Fibroblast of lung (primary cell): ENCODE data around the gene PCDHGB5.

ENCODE experiments used
- EZH2 ChIP-seq: IDR thresholded peaks from 2 replicates; pipeline ENCODE4 v1.5.1; 2012; ENCODE audit warnings: low read length, control low read depth, mild to moderate bottlenecking; ENCODE audit errors: missing control alignments
- TF ChIP-seq, protein P1 (sequence below), 2 donors: IDR thresholded peaks in 1 of 2; conservative IDR thresholded peaks in 1 of 2; 1 replicate in 1 of 2; 2 replicates in 1 of 2; pipeline ENCODE4 v1.5.1; 2011 to 2012; ENCODE audit warnings: low read length in 2 of 2, control low read depth in 1 of 2, inconsistent platforms in 1 of 2, low read depth in 1 of 2, mild to moderate bottlenecking in 1 of 2

DNA sequence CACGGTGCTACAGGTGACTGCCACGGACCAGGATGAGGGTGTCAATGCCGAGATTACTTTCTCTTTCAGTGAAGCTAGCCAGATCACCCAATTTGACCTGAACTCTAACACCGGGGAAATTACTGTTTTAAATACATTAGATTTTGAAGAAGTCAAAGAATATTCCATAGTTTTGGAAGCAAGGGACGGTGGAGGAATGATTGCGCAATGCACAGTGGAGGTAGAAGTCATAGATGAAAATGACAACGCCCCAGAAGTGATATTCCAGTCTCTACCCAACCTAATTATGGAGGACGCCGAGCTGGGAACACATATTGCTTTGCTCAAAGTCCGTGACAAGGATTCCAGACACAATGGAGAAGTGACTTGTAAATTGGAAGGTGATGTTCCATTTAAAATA is 9.1 kb upstream of the PCDHGB5 start:
- TF ChIP-seq, protein P1, sequence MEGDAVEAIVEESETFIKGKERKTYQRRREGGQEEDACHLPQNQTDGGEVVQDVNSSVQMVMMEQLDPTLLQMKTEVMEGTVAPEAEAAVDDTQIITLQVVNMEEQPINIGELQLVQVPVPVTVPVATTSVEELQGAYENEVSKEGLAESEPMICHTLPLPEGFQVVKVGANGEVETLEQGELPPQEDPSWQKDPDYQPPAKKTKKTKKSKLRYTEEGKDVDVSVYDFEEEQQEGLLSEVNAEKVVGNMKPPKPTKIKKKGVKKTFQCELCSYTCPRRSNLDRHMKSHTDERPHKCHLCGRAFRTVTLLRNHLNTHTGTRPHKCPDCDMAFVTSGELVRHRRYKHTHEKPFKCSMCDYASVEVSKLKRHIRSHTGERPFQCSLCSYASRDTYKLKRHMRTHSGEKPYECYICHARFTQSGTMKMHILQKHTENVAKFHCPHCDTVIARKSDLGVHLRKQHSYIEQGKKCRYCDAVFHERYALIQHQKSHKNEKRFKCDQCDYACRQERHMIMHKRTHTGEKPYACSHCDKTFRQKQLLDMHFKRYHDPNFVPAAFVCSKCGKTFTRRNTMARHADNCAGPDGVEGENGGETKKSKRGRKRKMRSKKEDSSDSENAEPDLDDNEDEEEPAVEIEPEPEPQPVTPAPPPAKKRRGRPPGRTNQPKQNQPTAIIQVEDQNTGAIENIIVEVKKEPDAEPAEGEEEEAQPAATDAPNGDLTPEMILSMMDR (conservative IDR thresholded peaks at IDR 0.05 in 1 of 2, IDR thresholded peaks at IDR 0.05 in 1 of 2; ENCODE audit: low read depth in 1 of 2, low read length in 2 of 2): no peak
- TF ChIP-seq EZH2: no peak
